ENCODE measurements around the gene MMAB. TPM values are rescaled to one million over a fixed set of nuclear protein-coding genes. Genes with fewer than 3 reads are reported as not detected.
A peak's percentile ranks its signal among the peaks of the same experiment; 100 is the strongest.

MMAB gene
- total RNA-seq, 6 experiments from 2014 or later: 12.8 to 23.1 (median 18.7) TPM

GRCh38 chr12:109547286-109547685, 26.0 kb downstream of the MMAB start:
- DNase-seq: no peak
- H3K27me3 Mint-ChIP-seq (ENCODE audit: insufficient read depth): peaks cover 20% of the 10 kb centered on the region
- no peak for TF ChIP-seq CTCF (IDR thresholded peaks at IDR 0.05)
- peaks cover 7% of the 10 kb centered on the region; the same call in 1 of the 2 replicates for H3K36me3 Mint-ChIP-seq (ENCODE audit: low read depth)
- no peak overlapping the region for H3K27ac Mint-ChIP-seq
- H3K4me3 Mint-ChIP-seq: no peak overlapping the region
- H3K4me1 Mint-ChIP-seq (ENCODE audit: low read depth): peaks cover 15% of the 10 kb centered on the region
- H3K9me3 Mint-ChIP-seq: peaks cover 2% of the 10 kb centered on the region; the same call in 1 of the 2 replicates

GRCh38 chr12:109545826-109546225, 27.5 kb downstream of the MMAB start:
- H3K36me3 Mint-ChIP-seq (ENCODE audit: low read depth): peaks cover 16% of the 10 kb centered on the region; the same call in 1 of the 2 replicates
- peaks cover 13% of the 10 kb centered on the region for H3K27me3 Mint-ChIP-seq (ENCODE audit: insufficient read depth)
- peaks cover 9% of the 10 kb centered on the region for H3K9me3 Mint-ChIP-seq
- peaks cover 25% of the 10 kb centered on the region for H3K4me1 Mint-ChIP-seq (ENCODE audit: low read depth)
- no peak overlapping the region; the same call in 1 of the 2 replicates for H3K27ac Mint-ChIP-seq
- no peak overlapping the region for H3K4me3 Mint-ChIP-seq
- DNase-seq: no peak
- TF ChIP-seq CTCF (IDR thresholded peaks at IDR 0.05): no peak

GRCh38 chr12:109544955-109545531, 28.3 kb downstream of the MMAB start:
- Mint-ChIP-seq H3K4me3 (no peak overlapping the region), H3K27ac (peak overlapping the region; percentile 68)

GRCh38 chr12:109542876-109543275, 30.4 kb downstream of the MMAB start:
- no peak overlapping the region for H3K4me3 Mint-ChIP-seq
- no peak overlapping the region for H3K27ac Mint-ChIP-seq
- DNase-seq: no peak
- peaks cover 36% of the 10 kb centered on the region for H3K4me1 Mint-ChIP-seq (ENCODE audit: low read depth)
- peaks cover 16% of the 10 kb centered on the region; the same call in 1 of the 2 replicates for H3K36me3 Mint-ChIP-seq (ENCODE audit: low read depth)
- H3K27me3 Mint-ChIP-seq (ENCODE audit: insufficient read depth): peaks cover 7% of the 10 kb centered on the region
- TF ChIP-seq CTCF (IDR thresholded peaks at IDR 0.05): no peak
- peaks cover 9% of the 10 kb centered on the region for H3K9me3 Mint-ChIP-seq

More at GRCh38 chr12:109544955-109545531, 28.3 kb downstream of the MMAB start:
- peaks cover 9% of the 10 kb centered on the region for H3K9me3 Mint-ChIP-seq
- peak; percentile 20 for DNase-seq
- peaks cover 25% of the 10 kb centered on the region for H3K4me1 Mint-ChIP-seq (ENCODE audit: low read depth)
- no peak for TF ChIP-seq CTCF (IDR thresholded peaks at IDR 0.05)
- H3K36me3 Mint-ChIP-seq (ENCODE audit: low read depth): peaks cover 16% of the 10 kb centered on the region; the same call in 1 of the 2 replicates
- H3K27me3 Mint-ChIP-seq (ENCODE audit: insufficient read depth): peaks cover 11% of the 10 kb centered on the region

- Mint-ChIP-seq H3K27me3 (ENCODE audit: insufficient read depth) (peaks cover 7% of the 10 kb centered on the region), H3K9me3 (peaks cover 9% of the 10 kb centered on the region), H3K36me3 (ENCODE audit: low read depth) (peaks cover 16% of the 10 kb centered on the region; the same call in 1 of the 2 replicates), H3K4me3 (no peak overlapping the region), H3K4me1 (ENCODE audit: low read depth) (peaks cover 36% of the 10 kb centered on the region), H3K27ac (peak overlapping the region; percentile 41; the same call in 1 of the 2 replicates)
- DNase-seq: peak; percentile 48
- no peak for TF ChIP-seq CTCF (IDR thresholded peaks at IDR 0.05)
Observed at GRCh38 chr12:109542014-109542413, 31.3 kb downstream of the MMAB start.

Measured in HFFc6 (cell line).